A549 (cell line): ENCODE data around the gene ZFYVE28. TPM values are rescaled to one million over a fixed set of nuclear protein-coding genes. Genes with fewer than 3 reads are reported as not detected.
A peak's percentile ranks its signal among the peaks of the same experiment; 100 is the strongest.

Experiments used
- ATAC-seq, 2 experiments: fragments of 200-7000 bp in 1 of 2; fragments of >200 bp in 1 of 2; cut with Nextera tagmentation in 1 of 2; cut with Tn5 transposase in 1 of 2; 3 replicates each; pipeline versions ENCODE4 v1.8.0 to v1.9.1; 2018 to 2020; ENCODE audit warnings: mild to moderate bottlenecking in 1 of 2, moderate library complexity in 1 of 2
- CTCF ChIA-PET: fragments of 300-600 bp; sonication (Branson Sonifier 250); formaldehyde crosslinking; extraction: SDS; loops from one replicate; lab custom pipeline; 2021; ENCODE audit warnings: antibody characterized with exemption, inconsistent platforms; lab: Yijun Ruan, JAX
- POLR2A ChIA-PET: fragments of 350-600 bp; formaldehyde crosslinking; extraction: SDS; loops from one replicate; lab custom pipeline; 2021; ENCODE audit warnings: antibody characterized with exemption, inconsistent platforms; lab: Yijun Ruan, JAX
- DNase-seq, 2 experiments: peaks; one replicate each; pipeline versions ENCODE4 v3.0.0 to v3.0.0-alpha.2; 2011 to 2016; ENCODE audit warnings: low read depth in 1 of 2, low spot score in 1 of 2
- FAIRE-seq: peaks from 2 replicates; lab custom pipeline; 2011; peaks lifted over from hg19 to GRCh38; lab: Jason Lieb, UNC
- H3K27ac ChIP-seq, 2 experiments: fragments of >200 bp; sonication (Bioruptor Twin); formaldehyde crosslinking; 3 replicates each; pipeline ENCODE4 v1.5.1; 2016 to 2017
- H3K4me1 ChIP-seq: fragments of >200 bp; sonication (Bioruptor Twin); formaldehyde crosslinking; 3 replicates; pipeline ENCODE4 v1.6.1; 2016
- H3K4me2 ChIP-seq: fragments of >200 bp; sonication (Bioruptor Twin); formaldehyde crosslinking; 3 replicates; pipeline ENCODE4 v1.6.1; 2016
- H3K4me3 ChIP-seq: fragments of >200 bp; sonication (Bioruptor Twin); formaldehyde crosslinking; 3 replicates; pipeline ENCODE4 v1.5.1; 2016
- H3K9me3 ChIP-seq: fragments of >200 bp; sonication (Bioruptor Twin); formaldehyde crosslinking; 3 replicates; pipeline ENCODE4 v1.6.1; 2016
- ATOH8 ChIP-seq: fragments of 250-450 bp; sonication (Bioruptor Pico); IDR thresholded peaks from 2 replicates; pipeline ENCODE4 v1.5.0; 2020; ENCODE audit warnings: low read depth, mild to moderate bottlenecking, moderate library complexity
- CBX2 ChIP-seq: fragments of 200-600 bp; sonication (generic); IDR thresholded peaks from 2 replicates; pipeline ENCODE4 v1.6.1; 2016; ENCODE audit warnings: low read depth, mild to moderate bottlenecking, borderline replicate concordance
- CBX8 ChIP-seq: fragments of 200-600 bp; sonication (generic); IDR thresholded peaks from 2 replicates; pipeline ENCODE4 v1.6.1; 2016
- CTCF ChIP-seq: fragments of >200 bp; sonication (Bioruptor Twin); formaldehyde crosslinking; IDR thresholded peaks from 3 replicates; pipeline ENCODE4 v1.5.1; 2016
- EHF ChIP-seq: fragments of 250-450 bp; sonication (Bioruptor Pico); IDR thresholded peaks from 2 replicates; pipeline ENCODE4 v1.5.0; 2020; ENCODE audit warnings: mild to moderate bottlenecking
- ESRRA ChIP-seq: fragments of 150-350 bp; IDR thresholded peaks from 2 replicates; pipeline ENCODE4 v1.6.1; 2014; ENCODE audit warnings: mild to moderate bottlenecking, low read length, borderline replicate concordance
- FOSL2 ChIP-seq, 2 experiments: fragments of 450-650 bp in 1 of 2; fragments of >200 bp in 1 of 2; sonication (Bioruptor Twin) in 1 of 2; formaldehyde crosslinking; IDR thresholded peaks; 2 replicates each; pipeline versions ENCODE4 v1.5.0 to v1.6.1; 2016 to 2020; ENCODE audit warnings: mild to moderate bottlenecking in 1 of 2, moderate library complexity in 1 of 2
- HEYL ChIP-seq: fragments of 250-450 bp; sonication (Bioruptor Pico); IDR thresholded peaks from 2 replicates; pipeline ENCODE4 v1.8.0; 2021; ENCODE audit warnings: mild to moderate bottlenecking, moderate library complexity
- HMGXB4 ChIP-seq: fragments of 250-450 bp; sonication (Bioruptor Pico); IDR thresholded peaks from 2 replicates; pipeline ENCODE4 v1.5.0; 2021; ENCODE audit warnings: mild to moderate bottlenecking, moderate library complexity, borderline replicate concordance
- JUN ChIP-seq, 2 experiments: fragments of >200 bp; sonication (Bioruptor Twin); formaldehyde crosslinking; IDR thresholded peaks; 2 replicates in 1 of 2; 3 replicates in 1 of 2; pipeline ENCODE4 v1.6.1; 2016 to 2017
- KDM1A ChIP-seq: fragments of 200-600 bp; sonication (generic); IDR thresholded peaks from 2 replicates; pipeline ENCODE4 v1.6.1; 2016; ENCODE audit warnings: low read depth, mild to moderate bottlenecking
- MAX ChIP-seq: IDR thresholded peaks from 2 replicates; pipeline ENCODE4 v1.6.1; 2012
- NPAS2 ChIP-seq: fragments of 250-450 bp; sonication (Bioruptor Pico); IDR thresholded peaks from 2 replicates; pipeline ENCODE4 v1.8.0; 2022; ENCODE audit warnings: mild to moderate bottlenecking, moderate library complexity, borderline replicate concordance
- PHF8 ChIP-seq: fragments of 200-600 bp; sonication (generic); IDR thresholded peaks from 2 replicates; pipeline ENCODE4 v1.6.1; 2016; ENCODE audit warnings: low read depth, mild to moderate bottlenecking, antibody characterized with exemption, moderate library complexity, borderline replicate concordance
- RAD21 ChIP-seq, 2 experiments: fragments of >200 bp in 1 of 2; sonication (Bioruptor Twin) in 1 of 2; formaldehyde crosslinking in 1 of 2; IDR thresholded peaks in 1 of 2; conservative IDR thresholded peaks in 1 of 2; 2 replicates in 1 of 2; 3 replicates in 1 of 2; pipeline ENCODE4 v1.6.1; 2012 to 2018; ENCODE audit warnings: inconsistent platforms in 1 of 2
- RARB ChIP-seq: fragments of 250-450 bp; sonication (Bioruptor Pico); IDR thresholded peaks from 2 replicates; pipeline ENCODE4 v1.8.0; 2021; ENCODE audit warnings: mild to moderate bottlenecking, moderate library complexity
- SMC3 ChIP-seq: fragments of >200 bp; sonication (Bioruptor Twin); formaldehyde crosslinking; IDR thresholded peaks from 3 replicates; pipeline ENCODE4 v1.6.1; 2018; ENCODE audit warnings: inconsistent platforms
- ZFP36 ChIP-seq: fragments of 450-650 bp; IDR thresholded peaks from 2 replicates; pipeline ENCODE4 v1.6.1; 2014; ENCODE audit warnings: borderline replicate concordance; ENCODE audit not compliant: partially characterized antibody
- ZNF302 ChIP-seq: fragments of 250-450 bp; sonication (Bioruptor Pico); IDR thresholded peaks from 2 replicates; pipeline ENCODE4 v1.9.0; 2021; ENCODE audit warnings: inconsistent platforms, mild to moderate bottlenecking, moderate library complexity
- WGBS: methylation state at CpG from one replicate; pipeline ENCODE4 v1.1.6; 2017; ENCODE audit errors: missing lambda C conversion rate; 5-methylcytosine and 5-hydroxymethylcytosine counted together
- polyA plus RNA-seq, 4 experiments: library from polyadenylated mRNA; depleted of rRNA in 3 of 4; stranded (reverse); fragments of >200 nt; fragmentation: RNase III in 1 of 4; extraction: RNeasy Plus Mini Kit Qiagen cat#74134 plus additional on column Dnase treatment in 1 of 4; gene quantifications; 2 replicates in 3 of 4; 3 replicates in 1 of 4; pipeline ENCODE4 v1.2.3, GENCODE V29; 2011 to 2017
- small RNA-seq, 6 experiments: library from RNA; depleted of rRNA; stranded (forward); fragments of <200 nt; gene quantifications; one replicate each; pipeline ENCODE3, GENCODE V24; 2012

ZFYVE28 gene
- polyA plus RNA-seq, 2 of the 4 experiments (the other 2 are of a cell fraction): 2.1 to 2.3 TPM

GRCh38 chr4:2220016-2220630 is 198.3 kb downstream of the ZFYVE28 start:
- WGBS: 11% methylated on average over 10 of the region's 10 CpGs
- TF ChIP-seq SMC3: peak; percentile 61
- no peak for TF ChIP-seq ZNF302 (CRISPR knock-in tag)
- no peak for TF ChIP-seq JUN (IDR thresholded peaks at IDR 0.05)
- no peak for TF ChIP-seq ZFP36
- no peak for TF ChIP-seq NPAS2 (CRISPR knock-in tag)
- TF ChIP-seq EHF: no peak
- TF ChIP-seq HMGXB4 (CRISPR knock-in tag): no peak
- TF ChIP-seq CBX8: no peak
- no peak for TF ChIP-seq PHF8
- no peak for TF ChIP-seq RARB (CRISPR knock-in tag)
- TF ChIP-seq CBX2: no peak
- no peak for TF ChIP-seq MAX
- no peak for TF ChIP-seq ATOH8 (CRISPR knock-in tag)
- TF ChIP-seq CTCF: peak; percentile 72
- TF ChIP-seq HEYL (CRISPR knock-in tag): no peak
- no peak for TF ChIP-seq ESRRA
- TF ChIP-seq RAD21 (conservative IDR thresholded peaks at IDR 0.05 in 1 of 2, IDR thresholded peaks at IDR 0.05 in 1 of 2): peak; percentile 80 to 85
- TF ChIP-seq KDM1A: no peak
- TF ChIP-seq FOSL2 (IDR thresholded peaks at IDR 0.05): no peak
- TF ChIP-seq FOSL2 (CRISPR knock-in tag; IDR thresholded peaks at IDR 0.05): no peak
- Histone ChIP-seq H3K4me1 (0 out of 3 replicates have a peak, but pooled peaks cover 3% of the 10 kb centered on the region), H3K4me2 (no peak overlapping the region), H3K27ac (no peak overlapping the region), H3K9me3 (no peaks in the 10 kb centered on the region), H3K4me3 (no peak overlapping the region)
- FAIRE-seq (no peak), DNase-seq (peak; percentile 45 to 56), ATAC-seq (peak; percentile 93 to 97)
- ChIA-PET POLR2A (no interaction called here), CTCF (interaction anchor here (0.6 to 4.9 kb wide), 33 partner anchors 8 to 466 kb away, joined by 3 to 43 read pairs (median 4); partner anchors contain the start of genes HAUS3 and POLN)

Small RNA genes within 50 kb of the gene (small RNA-seq; reads per million reads assigned to genes)
- 0 reads per million in 6 experiments for gene COX6B1P5

Other genes starting within 250 kb of the ZFYVE28 start
- gene HAUS3, start 176.5 kb downstream of the ZFYVE28 start, polyA plus RNA-seq (2011; rRNA removed): 5.7 and 10.6 TPM in 2 replicates
- gene HAUS3, start 176.5 kb downstream of the ZFYVE28 start, polyA plus RNA-seq (2017; fragmentation: RNase III; extraction: RNeasy Plus Mini Kit Qiagen cat#74134 plus additional on column Dnase treatment): 7.5 to 7.7 TPM (median 7.7 TPM) in 3 replicates
- 2.5 and 2.9 TPM in 2 replicates for gene POLN, start 176.5 kb downstream of the ZFYVE28 start, polyA plus RNA-seq (2011; rRNA removed)
- gene POLN, start 176.5 kb downstream of the ZFYVE28 start, polyA plus RNA-seq (2017; fragmentation: RNase III; extraction: RNeasy Plus Mini Kit Qiagen cat#74134 plus additional on column Dnase treatment): 2.4 to 2.6 TPM (median 2.4 TPM) in 3 replicates
- gene MXD4, start 156.5 kb downstream of the ZFYVE28 start, polyA plus RNA-seq (2011; rRNA removed): 10.8 and 12.6 TPM in 2 replicates
- 15.2 to 20.3 TPM (median 18.5 TPM) in 3 replicates for gene MXD4, start 156.5 kb downstream of the ZFYVE28 start, polyA plus RNA-seq (2017; fragmentation: RNase III; extraction: RNeasy Plus Mini Kit Qiagen cat#74134 plus additional on column Dnase treatment)
- gene CFAP99, start 310 bp upstream of the ZFYVE28 start, polyA plus RNA-seq (2011; rRNA removed): 0.11 TPM in 1 of 2 replicates, not detected in the other
- 0.08 to 0.14 TPM (median 0.09 TPM) in 3 replicates for gene CFAP99, start 310 bp upstream of the ZFYVE28 start, polyA plus RNA-seq (2017; fragmentation: RNase III; extraction: RNeasy Plus Mini Kit Qiagen cat#74134 plus additional on column Dnase treatment)
- 87.3 and 93.5 TPM in 2 replicates for gene RNF4, start 50.5 kb upstream of the ZFYVE28 start, polyA plus RNA-seq (2011; rRNA removed)
- 65.8 to 67.1 TPM (median 66.9 TPM) in 3 replicates for gene RNF4, start 50.5 kb upstream of the ZFYVE28 start, polyA plus RNA-seq (2017; fragmentation: RNase III; extraction: RNeasy Plus Mini Kit Qiagen cat#74134 plus additional on column Dnase treatment)
- 4.5 and 5.7 TPM in 2 replicates for gene FAM193A, start 118.0 kb upstream of the ZFYVE28 start, polyA plus RNA-seq (2011; rRNA removed)
- gene FAM193A, start 118.0 kb upstream of the ZFYVE28 start, polyA plus RNA-seq (2017; fragmentation: RNase III; extraction: RNeasy Plus Mini Kit Qiagen cat#74134 plus additional on column Dnase treatment): 6.7 to 7.0 TPM (median 6.8 TPM) in 3 replicates